ENCODE results near the gene SLC38A8. TPM values are rescaled to one million over a fixed set of nuclear protein-coding genes. Genes with fewer than 3 reads are reported as not detected.

Gene SLC38A8
- total and polyA plus RNA-seq, 2 experiments from 2014 or later: not detected

DNA sequence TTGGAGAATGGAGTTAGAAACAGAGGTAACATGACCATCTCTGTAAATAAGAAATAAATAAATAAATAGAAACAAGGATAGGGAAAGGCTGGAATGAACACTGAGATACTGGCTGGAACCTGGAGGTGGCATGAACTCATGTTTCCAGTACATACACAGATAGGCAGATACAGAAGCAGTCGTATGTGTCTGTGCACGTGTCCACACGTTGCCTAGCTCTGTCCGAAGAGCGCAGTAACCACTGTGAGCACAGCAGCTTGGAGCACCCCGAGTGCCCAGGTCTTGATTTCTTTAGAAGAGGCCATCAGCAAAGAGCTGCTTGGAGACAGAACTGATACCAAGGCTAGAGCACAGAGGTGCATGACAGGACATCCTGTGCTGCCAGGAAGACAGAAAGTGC lies 37.1 kb upstream of the SLC38A8 start:
- TF ChIP-seq, protein P1, sequence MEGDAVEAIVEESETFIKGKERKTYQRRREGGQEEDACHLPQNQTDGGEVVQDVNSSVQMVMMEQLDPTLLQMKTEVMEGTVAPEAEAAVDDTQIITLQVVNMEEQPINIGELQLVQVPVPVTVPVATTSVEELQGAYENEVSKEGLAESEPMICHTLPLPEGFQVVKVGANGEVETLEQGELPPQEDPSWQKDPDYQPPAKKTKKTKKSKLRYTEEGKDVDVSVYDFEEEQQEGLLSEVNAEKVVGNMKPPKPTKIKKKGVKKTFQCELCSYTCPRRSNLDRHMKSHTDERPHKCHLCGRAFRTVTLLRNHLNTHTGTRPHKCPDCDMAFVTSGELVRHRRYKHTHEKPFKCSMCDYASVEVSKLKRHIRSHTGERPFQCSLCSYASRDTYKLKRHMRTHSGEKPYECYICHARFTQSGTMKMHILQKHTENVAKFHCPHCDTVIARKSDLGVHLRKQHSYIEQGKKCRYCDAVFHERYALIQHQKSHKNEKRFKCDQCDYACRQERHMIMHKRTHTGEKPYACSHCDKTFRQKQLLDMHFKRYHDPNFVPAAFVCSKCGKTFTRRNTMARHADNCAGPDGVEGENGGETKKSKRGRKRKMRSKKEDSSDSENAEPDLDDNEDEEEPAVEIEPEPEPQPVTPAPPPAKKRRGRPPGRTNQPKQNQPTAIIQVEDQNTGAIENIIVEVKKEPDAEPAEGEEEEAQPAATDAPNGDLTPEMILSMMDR (IDR thresholded peaks at IDR 0.05; ENCODE audit: low read depth, low read length): no peak
- Histone ChIP-seq H3K9me3 (ENCODE audit: low read depth) (no peaks in the 10 kb centered on the region), H3K27ac (no peak overlapping the region), H3K27me3 (no peaks in the 10 kb centered on the region), H3K4me3 (no peak overlapping the region), H3K4me1 (ENCODE audit: low read depth) (no peaks in the 10 kb centered on the region), H3K36me3 (peaks cover 42% of the 10 kb centered on the region)
- DNase-seq (ENCODE audit: low read depth in 1 of 2, low spot score in 1 of 2): no peak

GRCh38 chr16:84075376-84075775 lies 32.8 kb upstream of the SLC38A8 start:
- H3K27ac ChIP-seq: no peak overlapping the region
- H3K27me3 ChIP-seq: no peaks in the 10 kb centered on the region
- TF ChIP-seq, protein P1 (IDR thresholded peaks at IDR 0.05; ENCODE audit: low read depth, low read length): no peak
- no peak for DNase-seq (ENCODE audit: low read depth in 1 of 2, low spot score in 1 of 2)
- H3K9me3 ChIP-seq (ENCODE audit: low read depth): no peaks in the 10 kb centered on the region
- H3K4me1 ChIP-seq (ENCODE audit: low read depth): no peaks in the 10 kb centered on the region
- H3K36me3 ChIP-seq: peaks cover 38% of the 10 kb centered on the region
- H3K4me3 ChIP-seq: no peak overlapping the region

DNA sequence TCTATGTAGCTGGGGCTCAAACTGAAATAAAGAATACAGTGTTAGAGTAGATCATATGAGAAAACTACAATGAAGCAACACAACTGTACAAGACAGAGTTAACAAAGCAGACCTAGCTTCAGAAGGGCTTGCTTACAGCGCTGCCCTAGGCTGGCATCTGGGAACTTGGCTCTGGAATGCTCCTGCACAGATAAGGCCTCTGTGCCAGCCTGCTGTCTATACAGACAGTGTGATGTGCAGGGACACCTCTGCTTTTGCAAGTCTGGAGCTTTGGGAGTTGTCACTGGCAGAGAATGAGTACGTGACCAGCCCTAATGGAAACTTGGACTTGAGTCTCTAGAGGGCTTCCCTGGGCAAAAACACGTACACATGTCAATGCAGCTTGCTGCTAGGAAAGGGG lies 32.1 kb upstream of the SLC38A8 start:
- Histone ChIP-seq H3K27me3 (no peaks in the 10 kb centered on the region), H3K9me3 (ENCODE audit: low read depth) (no peaks in the 10 kb centered on the region), H3K4me1 (ENCODE audit: low read depth) (no peaks in the 10 kb centered on the region), H3K27ac (peak overlapping the region; percentile 35), H3K4me3 (no peak overlapping the region), H3K36me3 (peaks cover 42% of the 10 kb centered on the region)
- TF ChIP-seq, protein P1 (IDR thresholded peaks at IDR 0.05; ENCODE audit: low read depth, low read length): no peak
- DNase-seq (ENCODE audit: low read depth in 1 of 2, low spot score in 1 of 2): no peak

DNA sequence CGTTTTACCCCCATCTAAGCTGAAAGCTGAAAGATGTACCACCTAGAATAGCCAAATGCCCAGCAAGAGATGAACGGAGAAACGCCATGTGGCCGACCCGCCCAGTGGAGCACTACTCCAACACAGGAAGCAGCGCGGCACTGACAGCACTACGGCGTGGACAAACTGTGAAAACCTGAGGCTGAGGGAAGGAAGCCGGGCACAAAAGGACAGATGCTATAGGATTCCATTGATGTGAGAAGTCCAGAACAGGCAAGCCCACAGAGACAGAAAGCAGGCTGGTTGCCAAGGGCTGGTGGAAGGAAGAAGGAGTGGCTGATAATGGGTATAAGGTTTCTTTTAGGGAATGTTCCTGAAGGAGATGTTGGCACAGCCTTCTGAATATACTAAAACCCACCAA lies 29.4 kb upstream of the SLC38A8 start:
- H3K4me3 ChIP-seq: no peak overlapping the region
- peak in 1 of 2 donors; percentile 41 for DNase-seq (ENCODE audit: low read depth in 1 of 2, low spot score in 1 of 2)
- peaks cover 59% of the 10 kb centered on the region for H3K36me3 ChIP-seq
- TF ChIP-seq, protein P1 (IDR thresholded peaks at IDR 0.05; ENCODE audit: low read depth, low read length): no peak
- H3K4me1 ChIP-seq (ENCODE audit: low read depth): no peaks in the 10 kb centered on the region
- no peaks in the 10 kb centered on the region for H3K27me3 ChIP-seq
- H3K27ac ChIP-seq: no peak overlapping the region
- H3K9me3 ChIP-seq (ENCODE audit: low read depth): no peaks in the 10 kb centered on the region

DNA sequence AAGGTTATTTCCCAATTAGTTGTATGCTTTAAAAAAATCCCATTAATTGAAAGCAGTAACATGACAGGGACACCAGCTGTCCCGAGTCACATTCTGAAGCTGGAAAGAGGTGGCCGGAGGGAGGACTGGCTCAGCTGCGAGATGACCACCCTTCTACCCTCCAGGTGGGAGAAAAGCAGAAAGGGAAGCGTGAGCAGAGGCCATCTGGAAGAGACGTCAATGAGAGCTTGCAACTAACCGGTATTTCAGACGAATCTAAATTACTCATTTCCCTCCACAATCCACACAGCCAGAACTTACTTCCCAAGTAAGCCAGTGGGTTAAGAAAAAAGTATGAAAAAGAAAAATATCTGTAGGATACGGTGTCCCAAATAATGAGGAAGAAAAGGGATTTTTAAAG lies 28.5 kb upstream of the SLC38A8 start:
- H3K36me3 ChIP-seq: peaks cover 66% of the 10 kb centered on the region
- no peaks in the 10 kb centered on the region for H3K27me3 ChIP-seq
- DNase-seq (ENCODE audit: low read depth in 1 of 2, low spot score in 1 of 2): no peak
- TF ChIP-seq, protein P1 (IDR thresholded peaks at IDR 0.05; ENCODE audit: low read depth, low read length): no peak
- no peak overlapping the region for H3K27ac ChIP-seq
- no peaks in the 10 kb centered on the region for H3K4me1 ChIP-seq (ENCODE audit: low read depth)
- no peaks in the 10 kb centered on the region for H3K9me3 ChIP-seq (ENCODE audit: low read depth)
- H3K4me3 ChIP-seq: no peak overlapping the region

GRCh38 chr16:84069540-84069939 lies 26.9 kb upstream of the SLC38A8 start:
- Histone ChIP-seq H3K36me3 (peaks cover 75% of the 10 kb centered on the region), H3K27ac (no peak overlapping the region), H3K9me3 (ENCODE audit: low read depth) (no peaks in the 10 kb centered on the region), H3K4me1 (ENCODE audit: low read depth) (no peaks in the 10 kb centered on the region), H3K4me3 (no peak overlapping the region), H3K27me3 (no peaks in the 10 kb centered on the region)
- TF ChIP-seq, protein P1 (IDR thresholded peaks at IDR 0.05; ENCODE audit: low read depth, low read length): no peak
- DNase-seq (ENCODE audit: low read depth in 1 of 2, low spot score in 1 of 2): no peak

Data from cardiac muscle cell (in vitro differentiated cells and primary cell).